Stimulated activated CD8-positive, alpha-beta memory T cell treated with anti-CD3 and anti-CD28 coated beads, Interleukin-4, amount 100 ng/mL, for 1 hour (primary cell): ENCODE measurements around the gene LRRC1.

Experiments used
- DNase-seq, 2 donors: peaks; one replicate each; pipeline ENCODE4 v3.0.0-alpha.2; 2020; ENCODE audit warnings: low read depth in 2 of 2, low spot score in 1 of 2

LRRC1 gene

DNA sequence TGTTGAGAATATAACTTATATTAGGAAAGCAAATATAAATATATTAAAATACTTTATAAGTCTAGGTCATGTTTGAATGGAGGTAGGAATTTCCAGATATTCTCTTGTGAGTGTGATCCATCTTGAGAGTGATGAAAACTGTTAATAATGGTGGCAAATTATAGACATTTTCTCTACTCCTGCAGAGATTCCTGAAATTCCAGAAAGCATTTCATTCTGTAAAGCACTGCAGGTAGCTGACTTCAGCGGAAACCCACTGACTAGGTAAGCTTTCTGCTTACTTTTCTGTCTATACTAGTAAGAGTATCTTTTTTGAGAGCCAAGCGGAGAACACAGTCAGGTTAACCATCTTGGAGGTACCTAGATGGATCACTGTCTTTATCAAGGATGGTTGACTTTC lies 84.0 kb downstream of the LRRC1 start:
- no peak for DNase-seq

DNA sequence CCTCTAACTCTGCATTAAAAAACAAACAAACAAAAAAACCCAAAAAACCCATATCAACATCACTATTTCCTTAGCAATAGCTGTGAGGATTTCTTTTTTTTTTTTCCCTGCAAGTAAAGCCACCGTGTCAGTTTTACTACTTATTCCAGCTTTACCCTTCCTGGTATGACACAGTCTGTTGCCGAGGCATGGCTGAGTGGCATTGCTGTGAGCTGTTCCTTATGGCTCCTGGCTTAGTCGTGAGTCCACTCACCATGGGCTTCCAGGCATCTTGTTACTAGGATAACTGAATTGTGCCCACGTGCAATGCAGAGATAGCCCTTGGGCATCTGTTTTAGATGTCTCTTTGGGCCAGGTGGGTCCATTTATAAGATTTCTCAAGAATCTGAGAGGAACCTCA lies 84.8 kb downstream of the LRRC1 start:
- DNase-seq = no peak

DNA sequence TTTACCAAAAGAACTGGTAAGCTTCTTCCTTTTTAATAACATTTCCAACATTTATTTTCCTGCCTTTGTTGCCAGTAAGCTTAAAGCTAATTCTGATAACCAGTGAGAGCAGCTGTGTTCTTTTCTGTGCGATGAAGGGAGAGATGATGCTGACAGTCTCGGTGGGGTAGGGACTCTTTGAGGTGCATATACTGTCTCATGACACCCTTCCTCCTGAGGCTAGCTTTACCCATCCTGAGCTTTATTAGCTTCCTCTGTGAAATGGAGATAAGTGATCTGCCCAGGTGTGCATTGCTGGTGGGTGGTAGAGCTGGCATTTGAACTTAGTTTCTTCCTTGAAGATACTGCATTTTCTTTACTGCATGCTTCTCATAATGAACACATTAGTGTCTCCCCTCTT lies 92.5 kb downstream of the LRRC1 start:
- DNase-seq = no peak

DNA sequence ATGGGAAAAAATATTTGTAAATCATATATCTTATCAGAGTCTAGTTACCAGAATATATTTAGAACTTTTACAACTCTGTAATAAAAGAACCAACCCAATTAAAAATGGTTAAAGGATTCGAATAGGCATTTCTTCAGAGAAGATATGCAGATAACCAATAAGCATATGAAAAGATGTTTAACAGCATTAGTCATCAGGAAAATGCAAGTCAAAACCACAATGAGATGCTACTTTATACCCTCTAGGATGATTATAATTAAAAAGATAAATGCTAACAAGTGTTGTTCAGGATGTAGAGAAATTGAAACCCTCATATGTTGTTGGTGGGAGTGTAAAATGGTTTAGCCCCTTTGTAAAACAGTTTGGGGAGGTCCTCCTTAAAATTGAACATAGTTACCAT lies 94.1 kb downstream of the LRRC1 start:
- no peak for DNase-seq

DNA sequence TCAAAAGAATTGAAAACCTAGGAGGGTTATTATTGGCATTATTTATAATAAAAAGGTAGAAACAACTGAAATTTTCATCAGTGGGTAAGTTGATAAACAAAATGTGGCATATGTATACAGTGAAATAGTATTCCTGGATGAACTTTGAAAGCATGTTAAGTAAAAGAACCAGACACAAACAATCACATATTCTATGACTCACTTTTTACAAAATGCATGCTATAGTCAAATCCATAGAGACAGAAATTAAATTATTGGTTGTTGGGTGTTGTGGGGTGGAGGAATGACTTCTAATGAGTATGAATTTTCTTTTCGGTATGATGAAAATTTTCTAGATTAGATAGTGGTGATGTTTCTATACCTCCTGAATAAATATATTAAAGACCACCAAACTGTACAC lies 94.6 kb downstream of the LRRC1 start:
- DNase-seq = no peak

DNA sequence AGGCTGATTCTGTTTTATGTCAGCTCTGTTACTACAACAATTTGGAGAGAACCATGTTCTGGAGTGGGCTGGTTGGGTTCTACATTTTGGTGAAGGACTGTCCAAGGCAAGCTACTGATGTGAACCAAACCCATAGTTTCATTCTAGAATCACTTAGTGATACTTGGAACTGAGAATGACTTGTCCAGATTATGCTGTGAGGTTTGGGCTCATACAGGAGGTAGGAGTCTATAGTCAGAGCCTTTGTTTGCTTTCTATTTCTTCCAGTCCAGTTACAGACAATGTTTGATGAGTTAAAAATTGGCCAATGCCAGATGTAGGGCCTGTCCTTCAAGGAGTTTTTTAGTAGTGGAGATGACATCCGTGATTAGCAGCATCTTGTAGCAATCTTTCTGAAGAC lies 97.9 kb downstream of the LRRC1 start:
- no peak for DNase-seq

DNA sequence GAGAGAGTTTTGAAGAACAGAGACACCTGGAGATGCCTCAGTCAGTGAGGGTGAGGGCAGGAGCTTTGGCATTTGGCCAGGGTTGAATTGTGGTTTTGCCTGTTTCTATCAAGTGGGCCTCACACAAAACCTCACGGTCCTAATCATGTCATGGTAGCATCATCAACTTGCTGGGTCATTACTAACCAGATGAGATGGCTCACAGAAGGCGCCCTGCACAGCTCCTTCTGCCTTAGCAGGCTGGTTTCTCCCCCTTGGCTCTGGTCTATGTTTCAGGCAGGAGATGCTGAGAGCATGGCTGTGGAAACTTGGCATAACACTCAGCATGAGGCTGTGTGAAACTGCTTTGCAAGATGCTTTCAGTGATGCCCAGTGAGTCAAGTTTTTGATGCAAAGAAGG lies 99.3 kb downstream of the LRRC1 start:
- DNase-seq = no peak

DNA sequence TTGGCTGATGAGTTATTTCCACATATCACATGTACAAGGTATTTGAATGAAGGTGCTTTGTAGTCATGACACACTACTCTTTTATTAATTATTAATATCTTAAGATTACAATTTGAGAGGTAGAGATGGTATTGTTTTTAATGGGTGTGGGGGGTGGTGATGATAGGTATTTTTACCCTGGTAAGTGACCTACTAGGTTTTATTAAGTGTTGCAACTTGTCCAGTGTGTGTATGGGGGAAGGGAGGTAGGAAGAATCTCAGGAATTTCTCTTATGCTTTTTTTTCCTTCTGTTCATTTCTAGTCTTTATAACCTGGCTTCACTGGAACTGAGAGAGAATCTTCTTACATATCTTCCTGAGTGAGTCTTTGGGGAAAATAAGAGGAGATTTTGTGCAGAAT lies 101.4 kb downstream of the LRRC1 start:
- DNase-seq = no peak

DNA sequence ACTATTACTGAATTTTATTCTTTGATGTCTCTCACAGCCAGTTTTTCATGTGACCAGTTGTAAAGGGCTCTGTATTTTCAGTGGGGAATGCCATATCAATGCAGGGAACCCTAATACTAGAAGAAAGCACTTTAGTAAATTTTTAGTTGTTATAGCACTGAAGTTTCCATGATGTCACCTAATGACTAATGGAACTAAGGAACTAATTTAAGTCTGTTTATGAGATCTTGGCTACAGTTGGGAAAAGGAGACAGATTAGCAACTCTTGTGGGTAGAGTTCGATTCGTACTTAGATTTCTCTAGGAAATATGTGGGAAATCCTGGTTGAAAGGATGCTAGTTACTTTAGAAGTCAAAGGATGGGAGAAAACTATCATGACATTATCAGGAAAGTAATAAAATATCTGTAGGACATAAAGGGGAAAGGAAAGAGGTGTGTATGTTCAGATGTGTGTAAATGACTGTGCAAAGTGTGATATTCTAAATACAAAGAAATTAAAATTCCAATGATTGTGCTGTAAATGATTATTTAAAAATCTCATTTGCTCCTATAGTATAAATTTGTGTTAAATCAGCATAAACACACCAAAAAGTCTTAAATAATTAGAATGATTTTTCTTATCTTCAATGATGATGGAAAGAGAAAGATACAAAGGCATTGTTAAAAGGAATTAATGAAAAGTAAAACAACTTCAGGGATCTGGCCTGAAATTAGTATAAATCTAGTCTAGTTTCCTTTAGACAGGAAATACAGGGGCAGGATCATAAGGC lies 103.4 kb downstream of the LRRC1 start:
- no peak for DNase-seq

DNA sequence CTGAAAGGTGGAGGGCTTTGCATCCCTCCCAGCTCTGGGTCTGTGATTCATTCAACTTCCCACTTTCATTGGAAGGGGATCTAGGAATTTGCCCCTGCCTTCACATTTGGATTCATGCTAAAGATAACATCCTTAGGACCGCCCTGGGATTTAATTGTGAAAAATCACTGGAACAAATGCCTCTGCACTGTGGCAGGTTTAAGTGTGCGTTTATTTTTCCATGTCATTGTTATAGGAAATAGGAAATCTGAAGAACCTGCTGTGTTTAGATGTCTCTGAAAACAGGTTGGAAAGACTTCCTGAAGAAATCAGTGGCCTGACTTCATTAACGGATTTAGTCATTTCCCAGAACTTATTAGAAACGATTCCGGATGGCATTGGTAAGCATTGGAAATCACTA lies 104.7 kb downstream of the LRRC1 start:
- DNase-seq = no peak

DNA sequence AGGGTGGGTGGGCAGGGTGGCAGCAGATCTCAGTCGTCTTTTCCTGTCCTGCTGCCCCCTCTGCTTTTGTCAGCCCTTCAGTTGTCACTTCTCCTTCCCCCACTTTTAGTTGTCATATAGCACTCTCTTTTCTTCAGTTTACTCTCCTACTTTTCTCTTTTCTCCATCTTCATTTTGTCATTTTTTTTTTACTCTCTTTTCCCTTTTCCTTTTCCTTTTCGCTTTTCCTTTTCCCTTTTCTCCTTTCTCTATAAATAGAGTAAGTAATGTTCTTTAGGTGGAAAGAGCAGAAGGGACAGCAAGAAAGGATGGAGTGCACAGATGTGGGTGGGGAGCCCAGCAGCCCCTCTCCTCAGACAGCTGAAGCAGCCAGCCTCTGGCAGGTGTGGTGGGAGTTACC lies 108.6 kb downstream of the LRRC1 start:
- no peak for DNase-seq

DNA sequence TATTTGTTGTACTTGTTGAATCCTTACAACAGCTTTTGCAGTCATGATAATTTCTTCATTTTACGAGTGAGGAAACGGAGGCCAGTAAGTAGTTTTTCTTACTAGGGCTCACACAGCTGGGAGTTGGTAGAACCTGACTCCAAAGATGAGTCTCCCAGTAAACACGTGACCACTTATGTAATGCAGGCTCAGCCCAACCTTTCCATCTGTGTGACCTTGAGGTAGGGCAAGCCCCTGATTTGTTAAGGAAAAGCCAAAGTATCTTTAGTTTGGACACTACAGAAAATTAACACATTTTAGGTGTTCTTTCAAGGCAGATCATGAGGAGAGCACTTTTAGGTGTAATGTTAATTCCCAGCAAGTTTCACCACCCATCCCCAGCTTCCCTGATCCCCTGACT lies 111.3 kb downstream of the LRRC1 start:
- DNase-seq = no peak

DNA sequence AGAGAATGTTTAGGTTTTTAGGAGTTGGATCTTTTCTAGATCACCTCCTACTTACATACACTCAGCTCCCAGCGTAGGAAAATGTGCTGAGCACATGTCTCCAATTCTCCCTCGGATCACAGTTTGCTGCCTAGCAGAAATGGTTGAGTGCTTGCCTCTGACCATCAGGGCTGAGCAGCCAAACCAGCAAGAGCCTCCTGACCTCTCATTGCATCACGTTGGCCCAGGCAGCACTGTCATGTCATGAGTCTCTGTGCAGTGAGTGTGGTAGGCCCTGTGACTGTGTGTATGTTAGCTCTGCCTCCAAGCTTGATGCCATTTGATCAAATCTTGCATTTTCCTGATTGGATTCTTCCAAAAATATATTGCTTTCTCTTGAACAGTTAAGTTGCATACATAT lies 112.0 kb downstream of the LRRC1 start:
- DNase-seq = no peak

DNA sequence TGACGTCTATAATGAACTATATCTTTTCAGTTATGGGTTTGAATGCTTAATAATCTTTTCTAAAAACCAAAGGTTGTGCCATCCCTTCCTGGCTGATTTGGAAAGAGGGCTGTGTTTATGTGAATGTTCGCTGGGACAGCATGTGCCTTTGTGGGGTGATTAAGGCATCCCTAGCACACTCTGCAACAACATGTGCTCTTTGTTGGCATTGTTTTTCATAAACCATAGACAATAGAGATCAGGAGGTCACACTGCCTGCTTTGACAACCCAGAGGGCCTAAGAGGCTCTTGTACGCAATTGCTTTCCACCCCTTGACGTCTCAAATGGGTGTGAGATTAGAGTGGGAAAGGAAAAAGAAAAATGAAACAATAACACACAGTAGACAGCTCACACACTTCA lies 116.0 kb downstream of the LRRC1 start:
- no peak for DNase-seq

DNA sequence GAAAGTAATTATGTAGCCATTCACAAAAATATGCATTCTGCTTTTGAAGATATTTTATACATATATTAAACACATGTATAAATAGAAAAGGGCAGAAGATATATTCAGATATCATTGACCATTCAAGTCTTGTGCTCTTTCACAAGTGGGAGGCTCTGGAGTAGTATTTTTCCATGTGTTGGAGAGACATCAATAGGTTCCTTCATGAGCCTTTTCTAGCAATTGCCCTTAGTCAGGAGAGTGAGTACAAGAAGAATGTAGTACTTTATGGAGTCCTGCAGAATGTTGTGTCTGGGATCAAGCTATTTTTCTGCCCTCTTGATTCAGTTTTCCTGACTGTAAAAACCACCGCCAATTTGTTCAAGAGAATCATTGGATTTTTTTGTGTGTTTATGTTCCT lies 117.9 kb downstream of the LRRC1 start:
- DNase-seq = no peak

DNA sequence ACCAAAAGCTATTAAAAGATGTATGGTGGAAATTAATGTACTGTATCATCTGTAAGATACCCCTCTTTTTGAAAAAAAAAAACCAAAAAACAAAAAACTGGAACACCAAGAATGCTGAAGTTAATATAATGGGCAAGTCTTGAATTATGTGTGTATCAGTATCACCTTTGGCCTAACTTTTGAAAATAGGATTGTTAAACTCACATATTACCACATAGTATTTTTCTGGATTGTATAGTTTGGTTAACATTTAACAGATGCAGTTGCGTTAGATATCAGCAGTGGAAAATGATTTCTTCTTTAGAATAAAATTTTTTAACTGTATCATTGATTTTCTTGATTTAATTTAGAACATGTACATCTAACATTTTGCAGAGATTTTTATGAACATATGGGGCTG lies 118.5 kb downstream of the LRRC1 start:
- DNase-seq = no peak

DNA sequence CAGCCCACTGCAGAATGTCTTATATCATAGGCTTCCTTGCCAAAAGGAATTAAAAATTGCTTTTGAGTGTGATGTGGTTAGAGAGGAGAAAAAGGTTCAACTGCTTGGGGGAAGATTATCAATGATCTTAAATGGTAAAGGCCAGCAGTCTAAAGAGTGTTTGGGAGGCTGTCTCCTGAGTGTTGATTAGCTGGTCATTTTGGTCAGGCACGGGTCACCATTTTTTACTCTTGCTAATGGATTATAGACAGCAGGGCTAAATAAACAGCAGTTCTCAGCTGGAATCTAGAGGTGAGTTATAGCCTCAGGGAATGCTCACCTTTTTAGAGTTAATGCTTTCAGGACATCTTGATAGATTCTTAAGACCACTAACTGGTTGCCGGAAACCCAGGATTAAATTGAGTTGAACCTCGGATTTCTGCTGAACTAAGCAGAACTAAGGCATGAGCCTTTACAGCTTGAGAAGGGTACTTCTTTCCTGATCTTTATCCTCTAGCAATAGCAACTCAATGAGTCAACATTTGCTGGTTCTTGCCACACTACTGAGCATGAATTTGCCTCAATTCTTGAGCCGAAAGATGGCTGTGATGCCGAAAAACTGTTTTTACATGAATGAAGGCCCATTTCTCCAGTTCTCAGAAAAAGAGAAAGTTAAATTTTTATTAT lies 120.4 kb downstream of the LRRC1 start:
- no peak for DNase-seq

DNA sequence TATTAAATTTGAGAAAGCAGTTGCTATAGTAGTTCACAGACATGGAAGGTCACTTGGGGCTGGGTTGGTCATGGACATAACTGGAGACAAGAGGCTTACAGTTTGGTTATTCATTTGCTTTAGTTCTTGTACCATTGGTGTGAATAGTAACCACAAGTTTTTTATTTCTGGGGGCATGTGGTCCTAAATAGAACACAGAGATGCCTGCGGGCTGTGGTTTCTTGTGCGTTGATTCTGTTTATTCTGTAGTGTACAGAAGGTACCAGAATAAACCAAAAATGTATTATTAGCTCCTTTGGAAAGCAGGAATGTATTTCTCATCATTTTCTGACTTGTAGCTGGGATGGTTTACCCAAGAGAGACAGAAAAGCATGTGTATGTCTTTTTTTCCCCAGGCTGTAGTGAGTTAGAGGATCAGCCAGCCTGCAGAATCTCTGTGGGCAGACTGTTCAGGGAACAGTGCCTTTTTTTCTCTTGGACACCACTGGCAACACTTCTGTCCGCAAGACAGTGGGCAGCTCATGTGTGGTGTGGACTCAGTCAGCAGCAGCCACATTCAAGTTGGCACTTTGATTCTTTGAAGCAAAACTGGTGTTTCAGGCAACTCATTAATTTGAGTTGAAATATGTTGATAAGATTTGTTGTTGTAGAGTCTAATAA lies 122.1 kb downstream of the LRRC1 start:
- no peak for DNase-seq

DNA sequence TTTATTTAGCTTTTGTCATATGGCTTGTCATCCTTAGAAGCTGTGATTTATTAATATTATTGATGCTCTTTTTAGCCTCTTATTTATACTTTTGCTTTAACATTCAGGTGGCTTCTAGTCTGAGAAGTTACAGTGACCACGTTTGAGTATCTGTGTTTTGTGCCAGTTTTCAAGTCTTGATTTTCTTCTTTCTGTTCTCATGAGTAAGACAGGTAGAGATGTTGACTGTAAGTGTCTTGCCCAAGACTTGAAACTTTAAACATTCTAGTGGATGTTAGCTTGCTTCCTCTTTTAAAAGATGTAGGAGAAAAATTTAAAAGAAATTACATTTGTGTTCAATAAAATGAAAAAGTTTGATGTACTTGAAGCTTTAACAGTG lies 122.6 kb downstream of the LRRC1 start:
- DNase-seq = no peak

DNA sequence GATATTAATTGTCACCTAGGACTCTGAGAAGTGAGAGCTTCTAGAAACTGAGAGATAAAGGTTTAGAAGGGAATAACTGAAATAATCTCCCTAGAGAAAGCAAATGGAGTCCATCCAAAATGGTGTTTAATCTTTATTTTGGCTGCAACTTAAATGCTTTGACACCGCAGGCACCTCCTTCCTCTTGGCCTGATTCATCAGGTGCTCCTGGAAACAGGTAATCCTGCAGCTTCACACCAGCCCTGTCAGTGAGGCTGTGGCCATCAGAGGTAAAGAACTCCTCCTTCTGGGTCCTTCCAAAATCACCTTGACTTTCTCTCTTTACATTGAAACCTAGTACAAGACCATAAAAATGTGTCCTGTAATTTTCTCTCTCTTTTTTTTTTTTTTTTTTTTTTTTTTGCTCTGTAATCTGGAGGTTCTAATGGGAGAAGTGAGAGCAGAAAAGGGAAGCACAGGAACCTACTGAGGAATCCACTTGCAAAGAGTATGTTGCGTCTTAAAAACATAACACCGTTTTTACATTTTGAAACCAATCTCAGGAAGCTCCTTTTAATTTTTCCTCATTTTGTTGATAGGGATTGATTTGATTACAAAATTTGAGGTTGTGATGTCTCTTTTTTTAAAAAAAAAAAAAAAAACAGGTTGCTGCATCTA lies 124.2 kb downstream of the LRRC1 start:
- DNase-seq = no peak

DNA sequence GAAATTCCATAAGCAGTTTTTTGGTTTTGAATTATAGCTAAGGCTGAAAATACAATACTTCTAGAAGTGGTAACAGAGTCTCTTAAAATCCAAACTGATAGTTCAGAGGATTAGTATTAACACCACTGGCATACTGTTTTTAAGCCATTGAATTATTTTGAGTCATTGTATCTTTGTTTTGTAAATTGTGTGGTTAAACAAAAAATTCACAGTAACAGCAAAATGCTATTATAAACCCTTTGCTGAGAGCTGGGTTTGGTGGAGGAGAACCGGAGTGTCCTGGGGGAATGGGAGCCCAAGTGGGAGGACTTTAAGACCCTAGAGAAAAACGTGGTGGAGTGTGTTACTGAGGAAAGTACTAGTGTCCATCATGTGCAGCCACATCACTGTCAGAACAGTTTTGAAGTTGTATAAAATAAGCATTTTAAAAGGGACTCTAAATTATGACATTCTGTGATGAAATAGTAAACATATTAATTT lies 125.1 kb downstream of the LRRC1 start:
- no peak for DNase-seq

DNA sequence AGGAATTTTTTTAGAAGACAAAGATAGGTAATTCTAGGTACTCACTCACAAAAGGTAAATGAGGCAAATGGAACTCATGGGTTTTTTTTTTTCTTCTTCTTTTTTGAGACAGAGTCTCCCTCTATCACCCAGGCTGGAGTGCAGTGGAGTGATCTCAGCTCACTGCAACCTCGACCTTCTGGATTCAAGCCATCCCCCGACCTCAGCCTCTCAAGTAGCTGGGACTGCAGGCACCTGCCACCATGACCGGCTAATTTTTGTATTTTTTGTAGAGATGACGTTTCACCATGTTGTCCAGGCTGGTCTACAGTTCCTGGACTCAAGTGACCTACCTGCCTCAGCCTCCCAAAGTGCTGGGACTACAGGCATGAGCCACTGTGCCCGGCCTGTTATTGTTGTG lies 126.1 kb downstream of the LRRC1 start:
- DNase-seq = no peak
